ENCODE measurements around the gene FGF4. TPM values are rescaled to one million over a fixed set of nuclear protein-coding genes. Genes with fewer than 3 reads are reported as not detected.

The FGF4 gene, protein sequence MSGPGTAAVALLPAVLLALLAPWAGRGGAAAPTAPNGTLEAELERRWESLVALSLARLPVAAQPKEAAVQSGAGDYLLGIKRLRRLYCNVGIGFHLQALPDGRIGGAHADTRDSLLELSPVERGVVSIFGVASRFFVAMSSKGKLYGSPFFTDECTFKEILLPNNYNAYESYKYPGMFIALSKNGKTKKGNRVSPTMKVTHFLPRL
- not detected in 2 replicates for total RNA-seq

DNA sequence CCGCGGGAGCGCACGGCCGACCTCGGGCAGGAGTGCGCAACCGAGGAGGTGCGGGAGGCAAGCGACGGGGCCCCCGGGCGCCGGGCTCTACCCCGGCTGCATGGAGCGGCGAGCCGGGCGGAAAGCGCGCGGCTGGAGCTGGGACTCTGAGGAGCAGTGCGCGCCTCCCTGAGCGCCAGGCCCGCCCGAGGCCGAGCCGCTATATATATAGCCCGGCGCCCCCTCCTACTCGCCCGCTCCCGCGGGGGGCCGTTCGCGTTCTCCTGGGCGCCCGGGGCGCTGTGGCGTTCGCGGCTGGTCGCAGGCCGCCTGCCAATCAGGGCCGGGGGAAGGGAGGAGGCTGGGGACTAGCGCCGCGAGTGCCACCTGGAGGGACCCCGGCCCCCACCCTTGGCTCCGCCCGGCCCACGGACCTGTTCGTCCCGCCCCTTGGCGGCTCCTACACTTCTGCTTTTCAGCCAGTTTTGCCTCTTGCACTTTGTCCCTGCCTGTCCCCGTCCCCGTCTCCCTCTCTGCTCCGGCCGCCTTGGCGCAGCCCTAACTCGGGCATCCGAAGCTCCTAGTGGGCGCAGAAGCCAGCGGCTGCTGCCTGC, at the start of gene FGF4:
Gene FGF4, minus strand, starts transcription at position 179 of the 593 bp plus-strand sequence. CDS start 257 bp downstream, outside the sequence.

GRCh38 chr11:69818603-69819441, 43.7 kb upstream of the FGF4 start, which contains the start of gene FGF3:
TSS of gene FGF3 (minus strand) at chr11:69819416. CDS start at chr11:69818933, 483 bp downstream.

Other genes starting within 250 kb of the FGF4 start
- 136 and 139 TPM in 2 replicates for gene CCND1, start 134.2 kb downstream of the FGF4 start, total RNA-seq
- 15.0 and 18.4 TPM in 2 replicates for gene LTO1, start 100.0 kb downstream of the FGF4 start, total RNA-seq
- not detected in 2 replicates for gene FGF19, start 71.3 kb downstream of the FGF4 start, total RNA-seq
- not detected in 2 replicates for gene FGF3, start 44.1 kb upstream of the FGF4 start, total RNA-seq